ENCODE measurements around the gene CTNNA1.
A peak's percentile ranks its signal among the peaks of the same experiment; 100 is the strongest.

The CTNNA1 gene

DNA sequence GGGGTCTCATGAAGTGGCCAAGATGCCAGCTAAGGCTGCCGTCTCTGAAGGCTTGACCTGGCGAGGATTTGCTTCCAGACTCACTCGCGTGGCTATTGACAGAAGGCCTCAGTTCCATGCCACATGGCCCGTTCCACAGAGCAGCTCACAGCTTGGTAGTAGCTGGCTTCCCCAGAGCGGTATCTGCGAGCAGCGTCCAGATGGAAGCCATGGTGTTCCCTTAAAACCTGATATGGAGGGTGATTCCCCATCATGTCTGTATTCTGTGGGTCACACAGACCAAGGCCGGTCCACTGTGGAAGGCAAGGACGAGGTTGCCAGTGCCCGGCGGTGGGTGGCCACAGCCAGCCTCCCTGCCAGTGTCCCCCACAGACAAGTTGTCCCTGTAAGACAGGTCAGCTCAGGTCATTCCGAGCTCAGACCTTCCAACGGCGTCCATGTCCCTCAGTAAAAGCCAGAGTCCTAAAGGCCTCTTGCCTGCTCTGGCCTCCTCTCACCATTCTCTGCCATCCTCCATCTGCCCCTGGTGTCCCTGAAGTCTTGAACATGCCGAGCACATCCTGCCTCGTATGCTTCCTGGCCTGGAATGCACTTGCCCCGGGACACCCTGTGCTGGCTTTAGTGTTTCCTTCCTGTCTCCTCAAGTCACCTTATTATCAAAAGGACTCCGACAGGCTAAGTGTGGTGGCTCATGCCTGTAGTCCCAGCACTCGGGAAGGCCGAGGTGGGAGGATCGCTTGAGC, 183.2 kb downstream of the CTNNA1 start:
- no peak for DNase-seq

DNA sequence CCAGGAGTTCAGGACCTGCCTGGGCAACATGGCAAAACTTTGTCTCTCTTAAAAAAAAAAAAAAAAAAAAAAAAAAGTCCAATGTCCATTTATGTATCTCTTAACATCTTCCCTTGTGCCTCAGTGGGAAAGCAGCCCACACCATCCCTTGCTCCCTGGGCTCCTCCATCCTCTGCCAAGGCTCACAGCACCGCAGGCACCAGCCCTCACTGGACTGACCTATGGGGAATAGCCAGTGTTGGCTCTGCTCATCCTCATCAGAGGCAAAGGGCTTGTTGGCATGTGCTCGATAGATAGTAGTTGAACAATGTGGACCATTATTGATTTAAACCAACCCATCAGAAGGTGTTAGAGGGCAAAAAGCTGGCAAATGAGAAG, 183.7 kb downstream of the CTNNA1 start:
- DNase-seq = no peak

DNA sequence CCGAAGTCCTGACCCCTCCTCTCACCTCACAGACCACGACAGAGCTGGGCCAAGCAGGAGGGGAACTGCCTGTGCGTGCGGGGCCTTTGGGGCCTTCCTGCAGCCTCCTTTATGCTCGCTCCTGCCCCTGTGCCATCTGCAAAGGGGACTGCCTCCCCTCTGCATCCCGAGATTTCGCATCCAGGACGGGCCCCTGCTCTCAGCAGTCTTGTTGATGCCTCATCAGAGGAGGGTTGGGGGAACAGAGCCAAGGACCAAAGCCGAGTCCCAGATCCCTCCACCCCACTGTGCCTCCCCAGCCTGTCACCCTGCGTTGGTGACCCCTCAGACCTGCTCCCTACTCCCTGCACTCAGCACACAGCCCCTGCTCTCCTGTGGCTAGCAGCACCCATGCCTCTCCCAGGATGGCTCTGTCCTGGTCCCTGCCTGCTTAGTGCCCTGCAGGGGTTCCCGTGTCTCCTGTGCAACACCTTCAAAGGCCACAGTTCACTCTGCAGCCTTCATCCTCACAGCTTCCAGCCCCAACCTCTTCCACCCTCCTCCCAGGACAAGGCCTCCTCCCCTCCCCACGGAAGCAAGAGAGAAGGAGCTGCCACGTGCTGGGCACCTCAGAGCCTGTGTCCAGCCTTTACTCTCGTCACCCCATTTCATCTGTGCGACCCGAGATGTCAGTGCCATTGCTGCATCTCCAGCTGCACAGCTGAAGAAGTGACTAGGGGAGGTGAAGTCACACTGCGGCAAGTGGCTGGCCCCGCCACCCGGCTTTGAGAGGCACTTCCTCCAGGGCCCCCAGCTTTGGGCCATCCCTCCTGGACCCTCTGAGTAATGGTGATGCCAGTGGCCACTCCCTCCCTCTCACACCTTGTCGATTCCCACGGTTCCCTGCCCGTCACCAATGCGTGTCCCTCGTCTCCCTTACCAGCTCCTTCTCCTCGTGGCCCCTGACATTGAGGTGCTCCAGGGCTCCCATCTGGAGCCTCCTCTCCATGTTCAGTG, 184.5 kb downstream of the CTNNA1 start:
- DNase-seq = no peak

DNA sequence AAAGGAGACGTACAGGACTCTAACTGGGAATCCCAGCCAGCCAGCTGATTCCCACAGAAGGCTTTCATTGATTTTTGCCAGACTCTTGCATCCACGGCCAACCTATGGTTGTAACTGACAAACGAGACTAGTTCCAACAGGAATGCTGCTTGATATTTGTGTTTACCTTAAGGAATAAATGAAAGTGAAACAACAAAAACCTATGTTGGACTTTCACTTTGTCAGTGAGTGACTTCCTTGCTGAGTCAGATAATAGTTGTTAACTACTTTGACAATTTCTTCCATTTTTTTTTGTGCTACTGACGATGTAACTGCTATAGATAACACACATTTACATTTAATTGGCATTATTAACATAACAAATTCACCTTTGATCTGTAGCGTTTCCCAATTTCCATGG, 185.3 kb downstream of the CTNNA1 start:
- no peak for DNase-seq

DNA sequence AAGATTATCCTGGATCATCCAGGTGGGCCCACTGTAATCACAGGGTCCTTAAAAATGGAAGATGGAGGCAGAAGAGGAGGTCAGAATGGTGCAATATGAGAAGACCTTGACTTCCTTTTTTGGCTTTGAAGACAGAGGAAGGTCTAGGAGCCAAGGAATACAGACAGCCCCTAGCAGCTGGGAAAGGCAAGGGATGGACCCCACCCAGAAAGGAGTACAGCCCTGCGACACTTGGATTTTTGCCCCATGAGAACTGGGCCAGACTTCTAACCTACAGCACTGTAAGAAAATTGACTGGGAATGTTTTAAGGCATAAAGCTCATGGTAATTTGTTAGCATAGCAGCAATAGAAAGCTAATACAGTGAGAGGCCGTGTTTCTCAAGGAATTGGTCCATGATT, 188.8 kb downstream of the CTNNA1 start:
- DNase-seq = no peak

DNA sequence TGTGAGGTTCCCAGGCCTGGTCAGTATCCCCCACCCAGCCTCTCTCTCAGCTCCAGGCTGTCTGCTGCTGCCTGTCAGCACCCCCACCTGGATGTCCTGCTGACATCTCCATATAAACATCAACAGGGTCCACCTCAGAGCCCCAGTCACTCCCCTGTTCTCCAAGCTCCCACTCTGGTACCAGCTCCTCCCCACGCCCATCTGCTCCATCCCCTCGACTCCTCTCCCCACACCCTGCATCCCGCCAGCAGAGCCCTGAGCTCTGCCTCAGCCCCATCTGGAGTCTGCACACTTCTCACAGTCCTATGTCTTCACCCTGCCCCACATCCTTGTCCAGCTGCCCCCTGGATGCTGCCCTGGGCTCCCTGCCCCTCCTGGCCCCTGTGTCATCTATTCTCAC, 189.6 kb downstream of the CTNNA1 start:
- DNase-seq = no peak

DNA sequence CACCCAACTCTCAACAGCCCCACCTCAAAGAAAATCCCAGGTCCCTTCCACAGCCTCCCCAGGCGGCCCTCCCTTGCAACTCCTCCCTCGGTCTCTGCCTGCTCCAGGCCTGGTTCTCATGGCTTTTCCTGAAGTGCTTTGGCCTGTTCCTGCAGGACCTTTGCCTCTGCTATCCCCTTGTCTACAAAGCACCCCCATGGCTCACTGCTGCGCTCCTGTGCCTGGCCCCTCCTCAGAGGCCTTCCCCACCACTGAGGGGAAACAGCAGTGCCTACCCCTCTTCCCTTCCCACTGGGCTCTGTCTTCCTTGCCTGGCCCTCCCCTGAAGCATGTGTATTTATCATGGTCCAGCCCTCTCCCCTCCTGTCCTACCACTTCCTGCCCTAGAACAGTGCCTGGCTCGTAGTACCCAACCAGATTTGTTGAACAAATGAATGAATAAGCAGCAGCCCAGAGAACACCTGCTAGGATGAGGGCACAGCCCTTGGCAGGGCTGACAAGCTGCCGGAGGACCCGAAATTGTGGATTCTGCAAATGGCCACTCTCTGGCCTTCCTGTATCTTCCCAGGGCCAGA, 190.5 kb downstream of the CTNNA1 start:
- no peak for DNase-seq

DNA sequence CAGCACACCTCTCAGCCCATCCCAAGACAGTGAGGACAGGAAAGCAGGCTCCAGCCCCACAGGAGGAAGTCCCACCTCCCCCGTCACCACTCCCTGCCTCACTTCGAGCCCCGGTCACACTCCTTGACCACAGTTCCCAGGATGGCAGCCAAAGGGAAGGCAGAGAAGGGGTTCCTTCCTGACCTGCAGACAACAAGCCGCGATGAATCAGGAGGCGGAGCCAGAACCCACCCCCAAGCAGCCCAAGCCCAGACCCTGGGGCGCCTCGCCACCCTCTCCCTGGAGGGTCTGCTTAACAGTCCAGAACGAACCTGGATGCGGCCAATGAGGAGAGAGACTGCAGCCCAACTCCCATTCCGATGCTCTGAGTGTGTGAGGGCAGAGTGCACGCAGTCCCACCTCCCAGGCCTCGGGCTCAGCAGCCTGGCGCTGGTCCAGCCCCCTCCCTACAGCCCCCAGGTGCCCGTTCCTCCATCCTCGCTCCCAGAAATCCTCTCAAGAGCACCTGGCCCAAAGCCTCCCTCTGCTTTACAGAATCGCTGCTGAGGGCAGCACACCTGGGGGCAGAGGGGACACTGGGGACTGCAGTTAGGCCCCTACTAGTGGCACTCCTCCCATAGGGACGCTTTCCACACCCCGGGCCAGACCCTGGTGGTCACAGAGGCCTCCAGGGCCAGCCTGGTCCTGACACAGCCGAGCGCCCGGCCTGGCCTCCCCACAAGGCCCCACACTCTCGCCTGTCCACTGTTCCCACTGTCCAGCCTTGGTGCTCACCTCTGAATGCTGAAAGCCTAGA, 191.5 kb downstream of the CTNNA1 start:
- peak; percentile 30 for DNase-seq

DNA sequence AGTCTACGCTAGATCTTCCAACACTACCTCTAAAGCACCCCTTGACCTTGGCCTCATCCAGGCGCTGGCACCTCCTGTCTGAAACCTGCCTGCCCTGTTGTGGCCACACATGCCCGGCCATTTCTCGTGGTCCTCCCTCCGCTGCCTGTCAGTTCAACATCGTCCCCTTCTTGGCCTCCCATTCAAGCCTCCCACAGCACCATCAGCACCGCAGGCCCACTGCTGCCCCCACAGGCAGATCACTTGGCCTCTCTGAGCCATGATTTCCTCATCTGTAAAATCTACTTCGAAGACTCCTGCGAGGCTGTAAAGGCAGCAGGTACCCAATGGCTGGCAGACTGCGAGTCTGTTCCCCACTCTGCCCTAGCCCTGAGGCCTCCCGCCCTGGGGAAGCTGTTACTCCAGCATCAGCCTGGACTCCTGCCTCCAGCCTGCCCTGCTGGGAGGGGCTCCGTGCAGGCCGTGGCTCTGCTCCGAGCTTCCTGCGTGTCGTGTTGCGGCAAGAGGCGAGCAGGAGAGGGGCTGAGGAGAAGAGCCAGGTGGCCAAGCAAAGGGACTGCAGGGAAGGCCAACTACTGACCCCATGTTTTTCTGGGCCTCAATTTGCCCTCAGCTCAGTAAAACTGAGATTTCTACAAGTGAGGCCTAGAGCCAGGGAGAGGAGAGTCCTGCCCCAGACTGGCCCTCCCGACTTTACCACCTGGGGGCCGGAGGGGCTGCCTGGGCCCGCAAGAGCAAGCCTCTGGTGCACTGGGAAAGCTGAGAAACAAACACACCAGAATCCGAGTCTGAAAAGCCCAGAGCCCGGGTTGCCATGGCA, 192.4 kb downstream of the CTNNA1 start:
- no peak for DNase-seq

DNA sequence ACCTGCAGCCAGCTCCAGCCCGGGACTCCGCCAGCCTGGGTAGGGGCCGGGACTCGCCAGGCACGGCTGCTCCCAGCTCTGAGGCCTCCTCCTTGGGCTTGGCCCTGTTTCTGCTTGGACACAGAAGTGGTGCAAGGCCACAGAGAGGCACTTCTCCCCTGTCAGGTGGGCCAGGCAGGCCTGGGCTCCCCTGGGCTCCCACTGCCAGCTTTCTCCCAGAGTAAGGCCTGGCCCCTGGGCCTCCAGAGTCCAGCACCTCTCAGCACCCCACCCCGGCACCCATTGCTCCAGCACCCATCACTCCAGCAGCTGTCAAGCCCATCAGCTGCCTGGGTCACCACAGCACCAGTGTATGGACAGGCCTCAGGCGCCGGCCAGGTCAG, 193.0 kb downstream of the CTNNA1 start:
- no peak for DNase-seq

DNA sequence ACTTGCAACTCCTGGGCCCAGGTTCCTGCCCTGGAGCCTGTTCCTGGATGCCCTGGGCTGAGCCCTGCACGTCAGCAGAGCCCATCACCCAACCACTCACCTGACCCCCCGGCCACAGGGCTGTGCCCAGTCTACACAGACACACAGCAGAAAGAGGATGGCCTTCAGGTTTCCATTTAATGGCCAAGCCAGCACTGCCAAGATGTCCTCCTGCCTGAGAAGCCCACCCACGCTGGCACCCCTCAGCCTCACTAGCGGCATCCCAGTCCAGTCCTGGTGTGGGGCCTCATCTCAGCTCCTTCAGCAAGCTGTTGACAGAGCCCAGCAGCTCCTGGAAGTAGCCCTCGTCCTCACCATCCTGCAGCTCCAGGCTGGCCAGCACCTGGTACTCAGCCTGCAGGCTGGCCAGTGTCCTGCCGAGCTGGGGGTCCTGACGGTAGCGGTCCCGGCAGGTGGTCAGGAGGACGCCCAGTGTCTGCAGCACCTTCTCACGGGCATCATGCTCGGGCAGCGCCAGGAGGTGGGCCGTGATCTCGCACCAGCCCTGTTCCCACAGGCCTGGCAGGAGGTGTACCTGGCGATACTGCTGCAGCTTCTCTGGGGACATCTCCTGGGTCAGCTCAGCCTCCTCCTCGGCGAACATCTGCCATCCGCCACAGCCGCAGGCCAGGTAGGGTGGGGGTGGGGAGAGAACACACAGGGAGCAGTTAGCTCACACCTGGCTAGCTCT, 193.8 kb downstream of the CTNNA1 start:
- DNase-seq = no peak

DNA sequence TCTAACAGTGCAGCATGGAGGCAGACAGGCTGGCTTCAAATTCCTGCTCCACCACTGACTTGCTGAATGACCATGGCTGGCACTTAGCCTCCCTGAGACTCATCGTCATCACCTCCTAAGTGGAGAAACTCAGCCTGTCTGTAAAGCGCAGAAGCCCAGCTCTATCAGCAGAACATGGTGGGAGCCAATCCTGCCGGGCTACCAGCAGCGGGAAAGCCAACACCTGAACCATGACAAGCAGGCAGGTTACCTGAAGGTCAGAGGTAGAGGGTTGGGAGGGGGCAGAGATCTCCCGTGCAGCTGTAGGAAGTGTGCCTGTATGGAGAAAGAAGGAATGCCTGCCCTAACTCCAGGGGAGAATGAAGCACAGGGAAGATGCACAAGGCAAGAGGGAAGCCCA, 194.6 kb downstream of the CTNNA1 start:
- no peak for DNase-seq

DNA sequence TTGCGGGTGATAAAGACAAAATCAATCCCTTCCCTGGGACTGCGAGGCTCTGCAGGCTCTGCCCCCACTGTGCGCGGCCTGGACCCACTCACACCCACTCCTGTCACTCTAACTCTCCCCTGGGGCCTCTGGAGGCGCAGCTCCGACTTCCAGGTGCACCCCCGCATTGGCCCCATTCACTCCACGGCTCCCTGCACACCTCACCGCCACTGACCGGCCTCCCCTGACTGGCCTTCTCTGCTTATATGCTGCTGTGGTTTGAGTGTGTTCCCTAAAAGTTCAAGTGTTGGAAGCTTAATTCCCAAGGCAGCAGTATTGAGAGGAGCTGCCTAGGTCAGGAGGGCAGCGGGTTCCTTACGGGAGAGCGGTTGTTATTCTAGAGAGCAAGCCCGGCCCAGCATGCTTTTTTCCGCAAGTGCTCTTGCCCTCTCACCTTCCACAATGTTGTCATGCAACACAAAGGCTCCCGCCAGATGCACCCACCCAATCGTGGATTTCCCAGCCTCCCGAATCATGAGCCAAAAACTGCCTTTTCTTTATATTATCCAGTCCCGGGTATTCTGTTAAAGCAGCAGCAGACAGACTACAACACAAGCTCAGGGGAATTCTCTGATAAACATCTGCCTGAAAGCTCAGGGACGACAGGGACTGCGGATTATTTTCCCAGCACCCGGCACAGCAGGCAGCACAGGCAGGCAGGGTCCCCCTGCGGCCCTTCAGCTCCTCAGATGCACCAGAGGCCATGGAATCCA, 195.4 kb downstream of the CTNNA1 start:
- DNase-seq = no peak

DNA sequence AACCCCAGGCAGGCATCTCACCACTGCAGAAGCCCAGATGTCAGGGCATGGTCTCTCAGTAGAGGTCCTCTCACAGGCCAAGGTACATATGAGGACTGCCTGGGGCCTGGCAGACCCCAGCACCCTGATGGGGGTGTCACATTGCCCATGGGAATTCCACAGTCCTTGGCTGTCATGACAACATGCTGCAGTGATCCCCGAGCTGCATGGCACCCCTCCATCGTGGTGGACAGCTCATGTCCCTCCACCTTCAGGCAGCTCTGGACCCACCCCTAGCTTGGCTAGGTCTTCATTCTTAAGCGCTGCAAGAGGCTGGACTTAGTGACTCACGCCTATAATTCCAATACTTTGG, 196.0 kb downstream of the CTNNA1 start:
- no peak for DNase-seq

DNA sequence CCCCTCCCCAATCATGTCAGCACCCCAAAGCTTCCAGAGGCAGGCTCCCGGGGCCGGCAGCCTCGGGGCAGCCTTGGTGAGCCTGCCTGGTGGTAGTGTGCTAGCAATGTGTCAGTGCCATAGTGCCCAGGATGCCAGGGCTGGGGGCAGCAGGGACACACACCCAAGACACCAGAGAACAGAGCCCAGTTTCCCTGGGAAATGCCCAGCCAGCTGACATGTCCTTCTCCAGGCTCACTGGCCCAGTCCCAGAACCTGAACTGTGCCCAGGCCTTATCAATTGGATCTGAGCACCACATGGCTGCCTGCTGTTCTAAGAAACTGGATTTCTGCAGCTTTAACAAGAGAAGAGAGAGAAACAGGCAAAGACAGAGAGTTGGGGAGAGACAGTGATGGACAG, 196.8 kb downstream of the CTNNA1 start:
- no peak for DNase-seq

DNA sequence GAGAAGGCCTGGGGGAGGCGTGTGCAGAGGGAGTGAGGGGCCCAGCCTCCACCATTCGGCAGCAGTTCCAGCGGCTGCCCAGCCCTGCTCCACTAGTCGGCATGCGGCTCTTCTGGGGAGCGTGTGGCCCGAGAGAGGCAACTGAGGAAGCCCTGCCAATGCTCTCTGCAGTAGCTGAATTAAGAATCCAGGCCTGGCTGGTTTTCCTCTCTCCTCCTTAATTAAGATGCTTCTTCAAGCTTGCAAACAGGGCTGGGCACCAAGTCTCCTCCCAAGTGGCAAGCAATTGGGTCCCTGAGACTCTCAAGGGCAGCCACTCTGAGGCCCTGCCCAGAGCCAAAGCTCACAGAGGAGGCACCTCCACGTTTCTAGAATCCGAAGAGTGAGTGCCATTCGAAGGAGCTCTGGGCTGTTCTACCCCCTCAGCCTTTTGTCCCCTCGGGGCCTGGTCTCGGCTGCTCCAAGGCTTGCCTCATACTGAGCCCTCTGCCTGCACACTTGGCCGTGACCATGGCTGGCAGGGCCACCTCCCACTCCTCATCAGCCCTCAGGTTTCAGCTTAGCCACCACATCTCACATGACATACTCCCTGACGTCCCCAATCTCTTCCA, 197.3 kb downstream of the CTNNA1 start:
- no peak for DNase-seq

DNA sequence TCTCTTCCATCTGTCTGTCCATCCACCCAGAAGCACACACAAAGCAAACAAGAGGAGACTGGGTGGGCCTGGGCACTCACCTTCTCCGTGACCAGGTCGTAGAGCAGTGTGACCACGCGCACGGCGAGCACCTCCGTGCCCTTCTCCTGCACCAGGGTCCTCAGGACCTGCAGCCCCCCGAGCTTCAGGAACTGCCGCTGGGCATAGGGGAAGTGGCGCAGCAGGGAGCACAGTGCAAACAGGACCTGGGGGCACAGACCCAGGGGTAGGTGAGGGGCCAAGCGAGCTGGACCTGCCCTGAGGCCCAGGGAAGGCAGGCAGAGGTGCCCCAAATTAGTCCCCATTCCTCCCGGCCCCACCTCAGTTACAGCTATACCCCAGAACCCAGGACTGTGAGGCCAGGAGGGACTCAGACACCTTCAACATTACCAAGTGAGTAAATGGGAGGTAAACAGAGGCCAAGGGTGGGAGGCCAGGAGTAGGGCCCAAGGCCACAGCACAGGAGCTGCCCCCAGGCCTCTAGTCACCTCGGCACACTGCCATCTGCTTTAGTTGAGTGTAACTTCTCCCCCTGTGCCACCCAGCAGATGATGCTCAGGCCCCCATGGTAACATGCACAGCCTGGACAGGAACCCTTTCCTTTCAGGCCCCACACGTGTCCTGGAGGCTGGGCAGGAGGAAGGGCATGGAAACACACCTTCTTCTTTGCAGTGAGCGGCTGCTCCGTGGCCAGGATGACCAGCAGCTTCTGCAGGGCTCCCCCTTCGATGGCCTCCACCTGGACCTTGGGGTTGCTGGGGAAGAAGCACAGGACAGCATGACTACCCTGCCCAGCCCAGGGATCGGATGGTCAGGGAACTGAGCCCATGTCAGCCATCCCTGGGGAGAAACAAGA, 198.1 kb downstream of the CTNNA1 start:
- DNase-seq = no peak

DNA sequence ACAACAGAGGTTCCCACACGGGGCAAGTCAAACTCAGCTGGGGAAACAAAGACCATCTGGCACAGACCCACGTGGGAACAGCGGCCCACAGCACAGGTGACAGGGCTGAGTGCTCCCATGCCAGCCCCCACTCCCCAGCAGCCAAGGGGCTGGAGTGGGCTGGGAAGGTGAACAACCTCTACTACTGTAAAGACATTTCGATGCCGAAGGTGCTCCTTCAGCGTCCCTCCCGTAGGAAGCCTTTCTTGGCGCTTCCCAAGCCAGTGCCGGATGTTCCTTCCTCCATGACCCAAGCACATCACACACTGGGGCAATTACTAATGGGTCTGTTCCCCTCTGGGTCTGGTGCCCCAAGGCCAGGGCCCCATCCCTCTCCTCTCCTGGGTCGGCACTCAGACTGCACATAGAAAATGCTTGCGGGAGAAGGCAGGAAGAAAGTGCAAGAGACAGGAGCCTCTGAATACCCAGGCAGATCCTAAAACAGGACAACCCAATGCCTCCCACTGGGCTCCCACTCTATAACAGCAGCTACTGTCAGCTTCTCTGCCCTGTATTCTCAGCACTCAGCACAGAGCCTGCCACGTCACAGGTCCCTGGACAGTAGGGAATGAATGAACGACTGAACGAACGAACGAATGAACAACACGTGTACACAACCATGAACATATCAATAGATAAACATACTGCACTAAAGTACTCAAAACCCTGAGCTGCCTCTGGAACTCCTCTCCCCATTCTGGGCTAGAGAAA, 198.9 kb downstream of the CTNNA1 start:
- no peak for DNase-seq
